GM21367 (cell line): ENCODE results near the gene ELN.

Experiments used
- ATAC-seq: cut with Tn5 transposase; IDR thresholded peaks from one replicate; pipeline ENCODE4 v1.9.1; 2021; ENCODE audit not compliant: unreplicated experiment

ELN gene

DNA sequence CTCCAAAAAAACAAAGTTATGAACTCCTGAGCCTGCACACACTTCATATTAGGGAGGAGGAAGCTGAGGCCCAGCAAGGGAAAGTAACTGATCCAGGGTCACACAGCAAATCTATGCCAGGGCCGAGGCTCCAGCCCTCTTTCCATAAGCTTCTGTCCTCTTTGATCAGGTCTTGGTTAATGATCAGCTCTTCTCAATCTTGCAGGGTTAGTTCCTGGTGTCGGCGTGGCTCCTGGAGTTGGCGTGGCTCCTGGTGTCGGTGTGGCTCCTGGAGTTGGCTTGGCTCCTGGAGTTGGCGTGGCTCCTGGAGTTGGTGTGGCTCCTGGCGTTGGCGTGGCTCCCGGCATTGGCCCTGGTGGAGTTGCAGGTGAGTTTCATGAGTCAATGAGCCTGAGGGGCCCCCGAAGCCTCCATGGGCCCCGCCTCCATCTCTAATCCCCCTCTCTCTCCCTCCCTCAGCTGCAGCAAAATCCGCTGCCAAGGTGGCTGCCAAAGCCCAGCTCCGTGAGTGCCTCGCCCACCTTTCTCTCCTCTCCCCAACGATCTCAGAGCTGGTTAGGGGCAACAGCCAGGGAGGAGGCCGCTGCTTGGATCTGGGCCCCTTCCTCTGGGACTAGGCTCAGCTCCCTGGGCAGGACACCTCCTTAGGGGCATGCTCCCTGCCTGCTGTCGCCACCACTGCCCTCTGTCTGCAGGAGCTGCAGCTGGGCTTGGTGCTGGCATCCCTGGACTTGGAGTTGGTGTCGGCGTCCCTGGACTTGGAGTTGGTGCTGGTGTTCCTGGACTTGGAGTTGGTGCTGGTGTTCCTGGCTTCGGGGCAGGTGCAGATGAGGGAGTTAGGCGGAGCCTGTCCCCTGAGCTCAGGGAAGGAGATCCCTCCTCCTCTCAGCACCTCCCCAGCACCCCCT, 32.0 kb downstream of the ELN start:
- ATAC-seq, result no peak

DNA sequence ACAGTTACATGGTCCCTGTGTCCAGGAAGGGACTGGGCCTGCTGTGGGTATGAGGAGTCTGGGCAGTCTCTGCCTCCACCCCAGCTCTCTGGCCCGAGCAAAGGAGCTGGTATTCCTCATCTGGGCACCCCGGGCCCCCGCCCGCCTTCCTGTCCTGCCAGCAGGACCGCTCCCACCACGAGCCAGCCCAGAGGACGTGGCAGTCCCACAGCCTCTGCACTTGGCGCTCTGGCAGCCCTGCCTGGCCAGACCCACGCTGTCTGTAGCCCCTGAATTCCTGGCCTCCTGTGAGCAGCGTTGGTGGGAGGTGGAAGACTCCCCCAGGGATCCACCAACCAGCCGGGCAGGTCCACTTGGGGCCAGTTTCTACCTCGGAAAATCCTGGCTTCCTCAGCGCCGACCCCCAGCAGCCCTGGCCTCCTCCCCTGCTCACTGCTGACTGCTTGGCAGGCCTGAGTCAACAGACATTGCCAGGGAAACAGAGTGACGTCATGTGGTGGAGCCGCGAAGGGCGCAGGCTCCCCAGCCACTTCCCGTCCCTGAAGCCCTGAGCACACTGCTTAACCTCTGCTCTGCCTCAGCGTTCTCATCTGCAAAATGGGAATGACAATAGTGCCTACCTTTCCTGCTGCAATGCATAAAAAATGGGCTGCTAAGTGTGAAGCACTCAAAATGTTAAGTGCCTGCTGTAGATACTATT, 34.0 kb downstream of the ELN start:
- ATAC-seq, result no peak

DNA sequence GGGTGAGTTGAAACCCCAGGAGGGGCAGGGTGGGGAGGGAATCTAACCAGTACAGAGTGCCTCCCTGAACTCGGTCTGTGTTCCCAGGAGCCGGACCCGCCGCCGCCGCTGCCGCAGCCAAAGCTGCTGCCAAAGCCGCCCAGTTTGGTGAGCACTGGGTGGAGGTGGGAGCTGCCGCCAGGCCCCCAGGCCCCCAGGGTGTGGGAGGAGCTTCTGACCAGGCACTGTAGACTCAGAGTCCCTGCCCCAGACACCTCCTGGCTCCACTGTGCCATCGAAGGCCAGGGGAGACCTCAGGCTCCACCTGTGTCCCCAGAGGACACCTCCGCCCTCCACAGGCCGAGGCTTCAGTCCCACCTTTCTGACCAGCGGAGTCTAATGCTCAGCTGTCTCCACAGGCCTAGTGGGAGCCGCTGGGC, 35.3 kb downstream of the ELN start:
- ATAC-seq, result no peak

DNA sequence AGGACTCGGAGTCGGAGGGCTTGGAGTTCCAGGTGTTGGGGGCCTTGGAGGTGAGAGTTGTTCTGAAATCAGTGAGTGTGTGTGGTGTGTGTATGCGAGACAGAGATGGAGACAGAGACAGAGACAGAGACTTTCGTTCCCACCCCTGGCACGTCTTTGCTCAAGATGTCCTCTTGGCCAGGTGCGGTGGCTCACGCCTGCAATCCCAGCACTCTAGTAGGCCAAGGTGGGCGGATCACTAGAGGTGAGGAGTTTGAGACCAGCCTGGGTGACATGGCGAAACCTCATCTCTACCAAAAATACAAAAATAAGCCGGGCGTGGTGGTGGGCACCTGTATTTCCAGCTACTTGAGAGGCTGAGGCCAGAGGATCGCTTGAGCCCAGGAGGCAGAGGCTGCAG, 35.7 kb downstream of the ELN start:
- ATAC-seq, result no peak

DNA sequence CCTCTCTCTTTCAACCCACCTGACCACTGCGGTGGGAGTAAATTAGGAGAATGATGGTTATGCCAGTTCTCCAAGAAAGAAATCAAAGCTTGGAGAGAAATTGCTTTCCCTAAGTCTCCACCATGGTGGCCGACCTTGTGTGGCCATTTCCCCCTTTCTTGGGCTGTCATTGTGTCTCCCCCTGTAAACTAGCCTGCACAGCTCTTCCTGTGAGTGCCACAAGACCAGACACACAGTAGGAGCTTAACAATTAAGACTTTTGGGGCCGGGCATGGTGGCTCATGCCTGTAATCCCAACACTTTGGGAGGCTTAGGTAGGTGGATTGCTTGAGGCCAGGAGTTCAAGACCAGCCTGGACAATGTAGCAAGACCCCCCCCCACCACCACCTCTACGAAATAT, 36.7 kb downstream of the ELN start:
- no peak for ATAC-seq

DNA sequence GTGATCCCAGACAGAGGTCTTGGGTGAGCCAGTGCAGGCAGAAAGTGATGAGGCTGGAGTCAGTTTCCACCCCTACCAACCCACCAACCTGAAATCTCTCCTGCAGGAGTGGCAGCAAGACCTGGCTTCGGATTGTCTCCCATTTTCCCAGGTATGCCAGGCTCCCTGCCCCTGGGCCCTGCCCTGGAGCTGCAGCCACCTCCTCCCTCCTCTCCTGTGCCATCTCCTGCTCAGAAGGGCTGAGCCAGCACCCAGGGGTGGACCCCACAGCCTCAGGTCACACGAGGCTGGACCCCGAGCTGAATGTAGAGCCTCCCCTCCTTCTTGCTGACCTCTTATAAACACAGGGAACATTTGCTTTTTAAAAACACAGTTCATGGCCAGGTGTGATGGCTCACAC, 38.7 kb downstream of the ELN start:
- no peak for ATAC-seq

DNA sequence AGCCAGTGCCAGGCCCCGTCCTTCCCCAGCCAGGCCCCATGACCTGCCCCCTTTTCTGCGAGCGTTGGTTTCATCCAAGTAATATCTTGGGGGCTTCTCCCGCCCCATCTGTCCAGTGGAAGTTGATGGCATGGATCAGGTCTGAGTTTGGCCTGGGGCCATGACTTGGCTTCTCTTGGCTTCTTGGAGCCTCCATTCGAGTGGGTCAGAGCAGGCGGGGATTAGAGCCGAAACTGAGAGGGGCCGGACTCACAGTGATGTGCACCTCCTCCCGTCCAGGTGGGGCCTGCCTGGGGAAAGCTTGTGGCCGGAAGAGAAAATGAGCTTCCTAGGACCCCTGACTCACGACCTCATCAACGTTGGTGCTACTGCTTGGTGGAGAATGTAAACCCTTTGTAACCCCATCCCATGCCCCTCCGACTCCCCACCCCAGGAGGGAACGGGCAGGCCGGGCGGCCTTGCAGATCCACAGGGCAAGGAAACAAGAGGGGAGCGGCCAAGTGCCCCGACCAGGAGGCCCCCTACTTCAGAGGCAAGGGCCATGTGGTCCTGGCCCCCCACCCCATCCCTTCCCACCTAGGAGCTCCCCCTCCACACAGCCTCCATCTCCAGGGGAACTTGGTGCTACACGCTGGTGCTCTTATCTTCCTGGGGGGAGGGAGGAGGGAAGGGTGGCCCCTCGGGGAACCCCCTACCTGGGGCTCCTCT, 40.6 kb downstream of the ELN start:
- ATAC-seq, result no peak

DNA sequence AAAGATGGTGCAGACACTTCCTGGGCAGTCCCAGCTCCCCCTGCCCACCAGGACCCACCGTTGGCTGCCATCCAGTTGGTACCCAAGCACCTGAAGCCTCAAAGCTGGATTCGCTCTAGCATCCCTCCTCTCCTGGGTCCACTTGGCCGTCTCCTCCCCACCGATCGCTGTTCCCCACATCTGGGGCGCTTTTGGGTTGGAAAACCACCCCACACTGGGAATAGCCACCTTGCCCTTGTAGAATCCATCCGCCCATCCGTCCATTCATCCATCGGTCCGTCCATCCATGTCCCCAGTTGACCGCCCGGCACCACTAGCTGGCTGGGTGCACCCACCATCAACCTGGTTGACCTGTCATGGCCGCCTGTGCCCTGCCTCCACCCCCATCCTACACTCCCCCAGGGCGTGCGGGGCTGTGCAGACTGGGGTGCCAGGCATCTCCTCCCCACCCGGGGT, 41.1 kb downstream of the ELN start:
- ATAC-seq, result no peak

DNA sequence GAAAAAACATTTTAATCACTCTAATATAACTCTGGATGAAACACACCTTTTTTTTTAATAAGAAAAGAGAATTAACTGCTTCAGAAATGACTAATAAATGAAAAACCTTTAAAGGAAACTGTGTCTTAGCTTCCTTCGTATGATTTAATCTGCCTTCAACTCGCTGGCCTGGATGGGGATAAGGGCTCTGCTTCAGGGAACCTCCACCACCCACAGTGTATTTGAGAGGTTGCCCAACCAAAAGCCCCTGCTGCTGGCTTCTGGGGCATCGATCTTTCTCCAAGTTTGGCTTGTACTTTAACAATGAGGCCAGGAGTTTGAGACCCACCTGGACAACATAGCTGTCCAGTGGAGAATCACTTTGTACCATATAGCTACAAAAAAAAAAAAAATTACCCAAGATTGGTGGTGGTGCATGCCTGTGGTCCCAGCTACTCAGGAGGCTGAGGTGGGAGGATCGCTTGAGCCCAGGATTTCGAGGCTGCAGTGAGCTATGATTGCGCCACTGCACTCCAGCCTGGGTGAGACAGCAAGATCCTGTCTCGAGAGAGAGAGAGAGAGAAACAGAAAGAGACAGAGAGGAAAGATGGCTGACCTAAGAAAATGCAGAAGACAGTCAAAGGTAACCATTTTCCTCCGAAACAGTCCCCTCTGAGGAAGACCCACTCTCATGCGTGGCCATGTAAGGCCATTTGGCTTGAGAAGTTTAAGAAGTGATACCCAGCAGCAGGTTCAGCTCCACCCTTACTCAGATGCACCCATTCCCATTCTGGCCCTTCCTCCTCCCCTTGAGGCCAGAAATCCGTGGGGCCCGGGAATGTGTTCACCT, 42.0 kb downstream of the ELN start:
- no peak for ATAC-seq

DNA sequence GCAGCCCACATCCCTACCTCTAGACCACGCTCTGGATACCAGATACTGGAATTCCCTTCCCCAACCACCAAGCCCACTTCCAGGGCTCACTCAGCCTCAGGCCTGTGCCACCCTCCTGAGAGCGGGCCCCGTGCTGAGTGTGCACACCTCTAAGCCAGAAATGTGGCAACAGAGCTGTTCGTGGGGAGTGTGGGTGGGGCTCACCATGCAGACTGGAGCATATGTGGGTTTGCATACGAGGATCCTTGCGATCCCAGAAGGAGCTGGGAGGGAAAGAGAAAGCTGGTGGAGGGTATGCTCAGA, 42.6 kb downstream of the ELN start:
- ATAC-seq, result no peak

DNA sequence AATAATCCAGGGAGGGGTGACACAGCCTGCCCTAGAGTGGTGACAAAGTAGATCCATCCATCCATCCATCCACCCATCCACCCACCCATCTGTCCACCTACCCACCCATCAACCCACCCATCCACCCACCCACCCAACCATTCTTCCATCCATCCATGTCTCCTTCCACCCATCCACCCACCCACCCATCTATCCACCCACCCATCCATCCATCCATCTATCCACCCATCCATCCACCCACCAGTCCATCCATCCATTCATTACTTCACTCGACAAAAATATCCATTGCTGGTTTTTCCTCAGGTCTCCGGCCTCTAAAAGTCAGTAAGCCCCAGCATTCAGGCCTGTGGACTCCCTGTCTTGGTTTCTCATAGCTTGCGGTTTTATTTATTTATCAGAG, 43.1 kb downstream of the ELN start:
- ATAC-seq, result no peak

DNA sequence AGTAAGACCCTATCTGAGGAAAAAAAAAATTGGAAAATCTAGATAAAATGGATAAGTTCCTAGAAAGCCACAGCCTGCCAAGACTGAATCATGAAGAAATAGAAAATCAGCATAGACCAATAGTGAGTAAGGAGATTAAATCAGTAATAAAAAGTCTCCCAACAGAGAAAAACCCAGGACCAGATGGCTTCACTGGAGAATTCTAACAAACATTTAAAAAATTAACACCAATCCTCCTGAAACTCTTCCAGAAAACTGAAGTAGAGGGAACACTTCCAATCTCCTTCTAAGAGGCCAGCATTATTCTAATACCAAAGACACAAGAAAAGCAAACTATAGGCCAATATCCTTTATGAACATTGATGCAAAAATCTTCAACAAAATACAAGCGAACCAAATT, 46.8 kb downstream of the ELN start:
- no peak for ATAC-seq

DNA sequence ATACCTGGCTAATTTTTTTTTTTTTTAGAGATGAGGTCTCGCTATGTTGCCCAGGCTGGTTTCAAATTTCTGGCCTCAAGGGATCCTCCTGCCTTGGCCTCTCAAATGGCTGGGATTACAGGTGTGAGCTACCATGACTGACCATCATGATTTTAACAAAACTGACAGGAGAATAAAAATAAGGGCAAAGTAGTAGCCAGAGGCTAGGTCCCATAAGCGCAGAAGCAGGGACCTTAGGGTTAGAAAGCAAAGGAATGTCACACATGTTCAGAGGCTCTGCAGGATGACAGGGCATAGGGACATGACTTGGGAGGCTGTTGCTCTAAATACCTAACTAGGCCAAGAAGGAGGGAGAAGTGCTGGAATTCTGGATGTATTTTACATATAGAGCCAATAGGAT, 50.5 kb downstream of the ELN start:
- no peak for ATAC-seq

DNA sequence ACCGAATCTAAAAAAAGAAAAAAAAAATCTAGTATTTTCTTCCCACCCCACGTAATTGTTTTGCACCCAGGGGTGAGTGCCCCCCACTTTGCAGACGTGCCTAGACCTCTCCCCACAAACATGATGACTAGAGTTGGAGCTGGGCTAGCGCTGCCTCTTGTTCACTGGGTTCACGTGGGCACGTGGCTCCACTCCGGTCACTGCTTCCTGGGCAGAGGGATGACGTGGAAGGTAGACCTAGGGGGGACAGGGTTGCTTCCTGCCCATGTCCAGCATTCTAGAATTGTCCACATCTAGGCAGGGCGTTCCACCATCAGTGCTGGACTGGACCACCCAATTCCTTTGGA, 54.8 kb downstream of the ELN start:
- no peak for ATAC-seq

DNA sequence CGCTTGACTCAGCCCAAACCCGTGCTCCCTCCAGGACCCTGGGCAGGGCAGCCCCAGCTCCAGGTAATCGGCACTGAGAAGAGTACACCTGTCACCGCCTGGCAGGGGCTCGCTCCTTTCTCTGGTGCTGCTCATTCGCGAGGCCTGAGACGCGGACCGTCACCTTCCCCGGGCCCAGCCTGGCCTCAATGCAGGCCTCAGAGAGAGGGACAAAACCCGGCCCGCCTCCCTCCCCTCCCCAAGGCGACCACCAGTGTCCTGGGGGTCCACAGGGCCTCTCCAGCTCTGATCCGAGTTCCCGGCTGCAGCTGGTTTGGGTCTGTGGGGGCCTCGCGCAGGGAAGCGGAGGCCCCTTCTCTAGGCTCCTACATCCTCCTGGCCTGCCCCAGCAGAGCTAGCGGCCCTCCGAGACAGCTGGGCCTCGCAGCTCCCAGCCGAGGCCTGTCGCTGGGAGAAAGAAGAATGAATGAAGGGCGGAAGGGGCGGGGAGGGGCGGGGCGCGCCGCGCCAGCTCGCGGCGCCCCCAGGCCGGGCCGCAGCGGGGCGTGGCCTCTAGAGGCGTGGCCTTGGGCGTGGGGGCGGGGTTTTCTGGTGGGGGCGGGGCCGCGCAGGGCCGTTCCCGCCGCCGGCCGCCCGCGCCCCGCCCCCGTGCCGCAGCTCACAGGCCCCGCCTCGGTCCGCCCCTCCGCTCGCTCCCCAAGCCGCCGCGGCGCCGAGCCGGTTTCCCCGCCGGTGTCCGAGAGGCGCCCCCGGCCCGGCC, 55.3 kb downstream of the ELN start, which contains the start of gene LIMK1:
TSS of gene LIMK1 (plus strand) at position 688 of the 760 bp plus-strand sequence. CDS start 187 bp downstream, outside the sequence.
- peak; percentile 61 for ATAC-seq

DNA sequence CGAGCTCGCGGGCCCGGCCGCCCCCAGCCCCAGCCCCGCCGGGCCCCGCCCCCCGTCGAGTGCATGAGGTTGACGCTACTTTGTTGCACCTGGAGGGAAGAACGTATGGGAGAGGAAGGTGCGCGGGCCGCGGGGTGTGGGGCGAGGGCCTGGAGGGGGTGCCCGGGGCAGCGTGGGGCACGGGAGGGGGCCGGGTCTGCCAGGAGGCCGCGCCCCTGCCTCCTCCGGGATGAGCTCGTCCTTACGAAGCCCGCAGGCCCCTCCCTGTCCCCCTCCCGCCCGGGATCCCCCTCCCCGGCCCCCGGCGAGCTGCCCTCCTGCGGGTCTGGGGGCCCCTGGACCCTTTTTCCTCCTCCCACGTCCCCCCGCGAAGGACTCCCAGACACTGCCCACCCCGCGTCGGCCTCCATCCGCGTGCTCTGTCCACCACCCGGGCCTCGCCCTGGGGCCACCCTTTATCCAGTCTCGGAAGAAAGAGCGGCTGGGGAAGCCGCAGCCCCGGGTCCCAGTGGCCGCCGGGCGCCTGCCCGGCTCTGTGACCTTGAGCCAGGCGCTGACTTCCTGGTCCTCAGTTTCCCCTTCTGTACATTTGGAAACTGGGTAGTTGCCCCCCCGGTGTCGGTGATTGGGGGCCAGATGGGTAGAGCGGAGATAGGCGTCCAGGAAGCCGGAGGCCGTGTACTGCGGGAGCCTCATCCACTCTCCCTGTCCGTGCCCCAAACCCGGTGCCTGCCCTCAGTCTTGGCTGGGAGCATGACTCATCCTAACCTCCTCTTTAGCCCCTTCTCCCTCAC, 56.2 kb downstream of the ELN start:
- ATAC-seq, result no peak

DNA sequence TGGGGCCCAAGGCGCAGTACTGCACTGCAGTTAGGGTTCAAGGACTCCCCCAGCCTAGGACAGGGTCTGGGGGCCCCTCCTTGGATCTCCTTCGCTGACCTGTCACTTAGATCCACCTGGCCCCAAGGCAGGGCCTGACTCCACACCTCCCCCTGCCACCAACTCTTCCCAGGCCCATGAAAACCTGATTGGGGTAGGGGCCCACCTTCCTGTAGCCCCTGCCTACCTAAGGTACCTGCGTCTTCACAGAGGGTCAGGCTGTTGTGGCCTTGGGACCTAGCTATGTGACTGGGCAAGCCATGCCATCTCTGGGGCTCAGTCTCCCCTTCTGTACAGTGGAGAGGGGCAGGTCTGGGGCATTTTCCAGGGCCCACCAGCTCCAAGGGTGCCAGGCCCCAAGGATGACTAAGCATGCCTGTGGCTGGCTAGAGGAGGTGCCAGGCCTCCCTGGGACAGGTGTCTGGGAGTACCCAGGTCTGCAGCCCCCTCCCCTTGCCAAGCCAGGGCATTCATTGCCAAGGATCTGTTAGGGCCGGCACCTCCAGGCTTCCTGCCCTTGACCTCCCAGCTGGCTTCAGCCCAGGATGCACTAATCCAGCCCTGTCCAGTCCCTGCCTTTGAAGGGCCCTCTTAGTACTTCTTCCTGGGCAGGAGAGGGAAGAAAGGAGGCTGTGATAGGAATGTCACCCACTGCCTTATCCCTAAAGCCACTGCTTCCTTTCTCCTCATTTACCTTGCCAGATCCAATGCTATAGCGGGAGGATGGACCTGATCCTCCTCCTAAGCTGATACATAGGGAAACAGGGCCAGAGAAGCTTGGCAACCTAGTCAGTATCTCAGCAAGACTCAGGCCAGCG, 57.0 kb downstream of the ELN start:
- ATAC-seq, result no peak

DNA sequence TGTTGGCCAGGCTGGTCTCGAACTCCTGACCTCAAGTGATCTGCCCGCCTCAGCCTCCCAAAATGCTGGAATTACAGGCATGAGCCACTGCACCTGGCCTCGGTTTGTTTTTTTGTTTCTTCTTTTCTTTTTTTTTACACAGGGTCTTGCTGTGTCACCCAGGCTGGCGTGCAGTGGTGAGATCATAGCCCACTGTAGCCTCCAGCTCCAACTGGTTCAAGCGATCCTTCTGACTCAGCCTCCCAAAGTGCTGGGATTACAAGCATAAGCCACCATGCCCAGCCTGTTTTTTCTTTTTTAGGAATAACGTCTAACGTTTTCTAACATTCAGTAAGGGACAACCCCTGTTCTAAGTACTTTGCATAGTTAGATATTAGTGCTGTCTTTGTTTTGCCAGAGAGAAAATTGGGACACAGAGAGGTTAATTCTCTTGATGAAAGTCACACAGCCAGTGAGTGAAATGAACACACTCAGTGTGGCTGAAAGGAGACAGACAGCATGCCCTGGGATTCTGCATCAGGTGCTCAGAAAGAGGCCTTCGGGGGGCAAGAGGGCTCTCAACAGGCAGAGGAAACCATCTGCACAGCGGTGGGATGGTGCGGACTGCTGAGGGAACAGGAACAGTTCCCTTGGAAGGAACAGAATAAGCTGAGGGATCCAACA, 59.9 kb downstream of the ELN start:
- ATAC-seq, result no peak
